IMR-90 (cell line): Measurements from ENCODE around the gene MICAL3. TPM values are rescaled to one million over a fixed set of nuclear protein-coding genes. Genes with fewer than 3 reads are reported as not detected.

Source experiments
- ATAC-seq: fragments of 200-7000 bp; cut with Tn5 transposase; 2 replicates; pipeline ENCODE4 v1.9.1; 2020; ENCODE audit warnings: low read depth, mild to moderate bottlenecking, moderate library complexity
- BruUV-seq: library from RNA; stranded (reverse); fragments of 400-500 nt; replicated peaks from 2 replicates; lab custom pipeline; 2021; lab: Mats Ljungman, UMichigan
- CTCF ChIA-PET: fragments of 300-600 bp; formaldehyde crosslinking; extraction: SDS; loops from one replicate; lab custom pipeline; 2021; ENCODE audit warnings: antibody characterized with exemption; lab: Yijun Ruan, JAX
- POLR2A ChIA-PET: fragments of 300-600 bp; sonication (Branson Sonifier 250); formaldehyde crosslinking; loops from one replicate; lab custom pipeline; 2022; ENCODE audit warnings: antibody characterized with exemption; ENCODE audit not compliant: unreplicated experiment; lab: Charles Lee
- DNase-seq: peaks from one replicate; pipeline ENCODE4 v3.0.0; 2013
- H2AFZ ChIP-seq: replicated peaks from 2 replicates; pipeline ENCODE3; 2013; ENCODE audit warnings: low read length, mild to moderate bottlenecking; ENCODE audit not compliant: poor library complexity
- H2AK5ac ChIP-seq: 2 replicates; pipeline ENCODE4 v1.6.1; 2013; ENCODE audit warnings: low read depth, low read length, inconsistent platforms
- H2AK9ac ChIP-seq: replicated peaks from 2 replicates; pipeline ENCODE3; 2013; ENCODE audit warnings: mild to moderate bottlenecking, low read depth, low read length, moderate library complexity; ENCODE audit not compliant: poor library complexity
- H2BK120ac ChIP-seq: 2 replicates; pipeline ENCODE4 v1.6.1; 2013; ENCODE audit warnings: low read depth, low read length, inconsistent platforms
- H2BK15ac ChIP-seq: 3 replicates; pipeline ENCODE4 v1.6.1; 2013; ENCODE audit warnings: low read depth, low read length, inconsistent platforms
- H2BK20ac ChIP-seq: 2 replicates; pipeline ENCODE4 v1.6.1; 2013; ENCODE audit warnings: low read depth, mild to moderate bottlenecking, inconsistent platforms, low read length, moderate library complexity
- H2BK5ac ChIP-seq: 2 replicates; pipeline ENCODE4 v1.6.1; 2013; ENCODE audit warnings: mild to moderate bottlenecking, low read depth, low read length, inconsistent platforms; ENCODE audit not compliant: poor library complexity, severe bottlenecking
- H3K14ac ChIP-seq: replicated peaks from 2 replicates; pipeline ENCODE4 v1.6.1; 2013; ENCODE audit warnings: low read depth, low read length, inconsistent platforms
- H3K18ac ChIP-seq: 2 replicates; pipeline ENCODE4 v1.6.1; 2013; ENCODE audit warnings: low read depth, low read length, control low read depth
- H3K23ac ChIP-seq: 2 replicates; pipeline ENCODE4 v1.6.1; 2013; ENCODE audit warnings: low read depth, low read length, inconsistent platforms
- H3K27ac ChIP-seq: 2 replicates; pipeline ENCODE4 v1.5.1; 2013; ENCODE audit warnings: mild to moderate bottlenecking, control low read depth, low read length; ENCODE audit not compliant: insufficient read depth
- H3K27me3 ChIP-seq: 2 replicates; pipeline ENCODE4 v1.6.1; 2013; ENCODE audit warnings: low read length; ENCODE audit not compliant: control insufficient read depth, insufficient read depth
- H3K36me3 ChIP-seq: 2 replicates; pipeline ENCODE4 v1.6.1; 2013; ENCODE audit warnings: low read length, mixed read lengths; ENCODE audit not compliant: control insufficient read depth, insufficient read depth
- H3K4ac ChIP-seq: 2 replicates; pipeline ENCODE4 v1.6.1; 2013; ENCODE audit warnings: low read depth, low read length, inconsistent platforms
- H3K4me1 ChIP-seq: 2 replicates; pipeline ENCODE4 v1.6.1; 2013; ENCODE audit warnings: low read length, mixed read lengths; ENCODE audit not compliant: control insufficient read depth, insufficient read depth
- H3K4me2 ChIP-seq: 2 replicates; pipeline ENCODE4 v1.6.1; 2013; ENCODE audit warnings: low read depth, mild to moderate bottlenecking, control low read depth, low read length, moderate library complexity
- H3K4me3 ChIP-seq: 2 replicates; pipeline ENCODE4 v1.5.1; 2013; ENCODE audit warnings: low read depth, mild to moderate bottlenecking, control low read depth, low read length, moderate library complexity; ENCODE audit not compliant: insufficient read depth
- H3K56ac ChIP-seq: 2 replicates; pipeline ENCODE4 v1.6.1; 2013; ENCODE audit warnings: low read length, inconsistent platforms; ENCODE audit not compliant: insufficient read depth; ENCODE audit errors: extremely low read depth
- H3K79me1 ChIP-seq, 2 experiments: 2 replicates each; pipeline ENCODE4 v1.6.1; 2013; ENCODE audit warnings: low read length in 2 of 2, inconsistent platforms in 1 of 2, low read depth in 1 of 2
- H3K9ac ChIP-seq: 2 replicates; pipeline ENCODE4 v1.6.1; 2013; ENCODE audit warnings: low read depth, low read length, control low read depth
- H3K9me1 ChIP-seq: 2 replicates; pipeline ENCODE4 v1.6.1; 2013; ENCODE audit warnings: low read length, inconsistent platforms; ENCODE audit not compliant: insufficient read depth
- H3K9me3 ChIP-seq: 2 replicates; pipeline ENCODE4 v1.6.1; 2013; ENCODE audit warnings: low read length; ENCODE audit not compliant: control insufficient read depth, insufficient read depth
- H4K20me1 ChIP-seq: 2 replicates; pipeline ENCODE4 v1.6.1; 2013; ENCODE audit warnings: low read length, inconsistent platforms; ENCODE audit not compliant: insufficient read depth
- H4K5ac ChIP-seq: 2 replicates; pipeline ENCODE4 v1.6.1; 2013; ENCODE audit warnings: mild to moderate bottlenecking, low read depth, low read length, control low read depth
- H4K8ac ChIP-seq, 2 experiments: 2 replicates each; pipeline ENCODE4 v1.6.1; 2013; ENCODE audit warnings: low read depth in 2 of 2, low read length in 2 of 2, control low read depth in 1 of 2, inconsistent platforms in 1 of 2
- H4K91ac ChIP-seq: 2 replicates; pipeline ENCODE4 v1.6.1; 2013; ENCODE audit warnings: low read depth, low read length, inconsistent platforms; ENCODE audit not compliant: insufficient read depth
- BHLHE40 ChIP-seq: fragments of 150-350 bp; IDR thresholded peaks from 2 replicates; pipeline ENCODE4 v1.6.1; 2016; ENCODE audit warnings: mild to moderate bottlenecking, low read depth, low read length
- CEBPB ChIP-seq: IDR thresholded peaks from 2 replicates; pipeline ENCODE4 v1.6.1; 2012; ENCODE audit warnings: low read depth, low read length, improper control_type of control experiment
- CHD1 ChIP-seq: IDR thresholded peaks from 2 replicates; pipeline ENCODE4 v1.6.1; 2012; ENCODE audit warnings: low read depth, low read length, improper control_type of control experiment
- CTCF ChIP-seq: conservative IDR thresholded peaks from 2 replicates; pipeline ENCODE4 v1.5.1; 2012; ENCODE audit warnings: mild to moderate bottlenecking, low read depth, low read length, improper control_type of control experiment
- ELK1 ChIP-seq: fragments of 150-350 bp; IDR thresholded peaks from 2 replicates; pipeline ENCODE4 v1.6.1; 2016; ENCODE audit warnings: low read depth, mild to moderate bottlenecking, low read length, moderate library complexity, borderline replicate concordance
- MXI1 ChIP-seq: IDR thresholded peaks from 2 replicates; pipeline ENCODE4 v1.6.1; 2012; ENCODE audit warnings: low read depth, mild to moderate bottlenecking, low read length, moderate library complexity, borderline replicate concordance
- NFE2L2 ChIP-seq: fragments of 150-350 bp; IDR thresholded peaks from 2 replicates; pipeline ENCODE4 v1.6.1; 2016; ENCODE audit warnings: low read depth, mild to moderate bottlenecking, low read length
- POLR2A ChIP-seq: IDR thresholded peaks from 2 replicates; pipeline ENCODE4 v1.6.1; 2012; ENCODE audit warnings: mild to moderate bottlenecking, low read depth, low read length
- RAD21 ChIP-seq: IDR thresholded peaks from 2 replicates; pipeline ENCODE4 v1.6.1; 2012; ENCODE audit warnings: low read length, improper control_type of control experiment
- RCOR1 ChIP-seq: IDR thresholded peaks from 2 replicates; pipeline ENCODE4 v1.6.1; 2012; ENCODE audit warnings: mild to moderate bottlenecking, low read length, improper control_type of control experiment; ENCODE audit not compliant: insufficient replicate concordance
- RFX5 ChIP-seq: IDR thresholded peaks from 2 replicates; pipeline ENCODE4 v1.8.0; 2012; ENCODE audit warnings: low read depth, mild to moderate bottlenecking, low read length, moderate library complexity
- SMC3 ChIP-seq: fragments of 150-350 bp; IDR thresholded peaks from 2 replicates; pipeline ENCODE4 v1.6.1; 2016; ENCODE audit warnings: low read depth, mild to moderate bottlenecking, antibody characterized with exemption, low read length, moderate library complexity
- WGBS, 2 experiments: methylation state at CpG; one replicate each; pipeline versions ENCODE4 v1.1.5 to v1.1.7; 2013; ENCODE audit warnings: missing lambda C conversion rate in 2 of 2; ENCODE audit not compliant: insufficient read length in 1 of 2; ENCODE audit errors: extremely low coverage in 2 of 2; 5-methylcytosine and 5-hydroxymethylcytosine counted together
- dilution Hi-C: fragments of 300-500 bp; cut with HindIII; formaldehyde crosslinking; loops from one replicate; pipeline ENCODE4 v1.14.3; 2018; ENCODE audit warnings: low sequenced_read_pairs; ENCODE audit not compliant: unreplicated experiment
- in situ Hi-C: fragments of 300-500 bp; cut with MboI; formaldehyde crosslinking; loops from 3 replicates; pipeline ENCODE4 v1.14.3; 2019; ENCODE audit warnings: low sequenced_read_pairs, inconsistent platforms, mixed read lengths
- intact Hi-C: fragments of 100-400 bp; cut with micrococcal nuclease; formaldehyde crosslinking; loops from 2 replicates; pipeline ENCODE4 v1.10.0; 2022
- polyA plus RNA-seq, 3 experiments: library from polyadenylated mRNA; depleted of rRNA; stranded (reverse); fragments of >200 nt; gene quantifications; 2 replicates each; pipeline ENCODE4 v1.2.3, GENCODE V29; 2012; ENCODE audit warnings: low replicate concordance in 1 of 3
- total RNA-seq: library from RNA; depleted of rRNA; stranded (reverse); fragments of >200 nt; gene quantifications from 2 replicates; pipeline ENCODE4 v1.2.3, GENCODE V29; 2012

The MICAL3 gene
- total and polyA plus RNA-seq, 2 of the 4 experiments (the other 2 are of a cell fraction): 17.6 to 26.8 TPM

GRCh38 chr22:17858033-17858432 lies 166.3 kb downstream of the MICAL3 start:
- Histone ChIP-seq H4K91ac (no peak overlapping the region), H2BK15ac (no peak overlapping the region), H3K18ac (no peak overlapping the region), H2BK120ac (no peak overlapping the region), H3K4me1 (no peaks in the 10 kb centered on the region), H2AFZ (no peak overlapping the region), H3K27ac (no peak overlapping the region), H3K14ac (no peak overlapping the region), H2BK20ac (no peak overlapping the region), H3K27me3 (no peaks in the 10 kb centered on the region), H3K79me1 (no peaks in the 10 kb centered on the region; a peak in 1 of 4 replicates), H3K36me3 (peaks cover 21% of the 10 kb centered on the region), H2AK5ac (no peak overlapping the region), H3K4me3 (no peak overlapping the region), H4K20me1 (no peaks in the 10 kb centered on the region), H3K9me3 (no peaks in the 10 kb centered on the region), H2BK5ac (no peak overlapping the region), H3K4ac (no peak overlapping the region), H3K4me2 (no peak overlapping the region), H3K23ac (no peak overlapping the region), H4K5ac (no peak overlapping the region), H4K8ac (no peak overlapping the region), H3K56ac (no peak overlapping the region), H3K9ac (no peak overlapping the region), H3K9me1 (no peaks in the 10 kb centered on the region), H2AK9ac (no peak overlapping the region)
- dilution Hi-C loops: no loop called here
- TF ChIP-seq CTCF: no peak
- TF ChIP-seq CHD1: no peak
- no peak for TF ChIP-seq CEBPB
- TF ChIP-seq NFE2L2: no peak
- TF ChIP-seq POLR2A: no peak
- no peak for TF ChIP-seq RAD21
- TF ChIP-seq SMC3: no peak
- TF ChIP-seq MXI1: no peak
- no peak for TF ChIP-seq BHLHE40
- TF ChIP-seq RFX5: no peak
- TF ChIP-seq RCOR1: no peak
- no peak for TF ChIP-seq ELK1
- no TSS peak for BruUV-seq
- WGBS, 2 experiments: 100% methylated on average over 2 of the region's 11 CpGs; no CpG with 5 or more reads in 1 of the 2 experiments
- POLR2A ChIA-PET: no interaction called here
- no peak for DNase-seq
- in situ Hi-C loops: no loop called here
- CTCF ChIA-PET: no interaction called here
- no peak for ATAC-seq
- intact Hi-C loops: no loop called here
